Ecto neural progenitor cell (in vitro differentiated cells): Measurements from ENCODE around the gene GRID1.

Source experiments
- DNase-seq: peaks from one replicate; pipeline ENCODE4 v3.0.0-alpha.2; 2018; ENCODE audit warnings: low spot score

Gene GRID1

GRCh38 chr10:86212391-86212700 lies 154.2 kb downstream of the GRID1 start:
- DNase-seq: no peak

GRCh38 chr10:86211691-86212390 lies 154.8 kb downstream of the GRID1 start:
- DNase-seq: no peak

GRCh38 chr10:86210416-86210815 lies 156.2 kb downstream of the GRID1 start:
- DNase-seq: no peak

- DNase-seq: no peak
These were observed 156.9 kb downstream of the GRID1 start for GRCh38 chr10:86209726-86210125.

GRCh38 chr10:86207226-86207625 lies 159.4 kb downstream of the GRID1 start:
- no peak for DNase-seq

GRCh38 chr10:86206240-86206579 lies 160.4 kb downstream of the GRID1 start:
- DNase-seq: no peak

GRCh38 chr10:86205306-86206239 lies 161.0 kb downstream of the GRID1 start:
- no peak for DNase-seq

GRCh38 chr10:86204421-86205305 lies 161.9 kb downstream of the GRID1 start:
- no peak for DNase-seq

- peak; percentile 70 for DNase-seq
These were observed 163.3 kb downstream of the GRID1 start for GRCh38 chr10:86203162-86203905.

GRCh38 chr10:86202226-86202735 lies 164.3 kb downstream of the GRID1 start:
- no peak for DNase-seq

- DNase-seq: no peak
These were observed 165.7 kb downstream of the GRID1 start for GRCh38 chr10:86200867-86201266.

- DNase-seq: no peak
These were observed 166.3 kb downstream of the GRID1 start for GRCh38 chr10:86200269-86200668.

GRCh38 chr10:86199041-86199440 lies 167.6 kb downstream of the GRID1 start:
- DNase-seq: no peak

GRCh38 chr10:86198271-86198670 lies 168.3 kb downstream of the GRID1 start:
- no peak for DNase-seq

GRCh38 chr10:86197166-86197790 lies 169.3 kb downstream of the GRID1 start:
- DNase-seq: no peak

GRCh38 chr10:86195521-86196157 lies 171.0 kb downstream of the GRID1 start:
- DNase-seq: no peak

GRCh38 chr10:86194684-86195083 lies 171.9 kb downstream of the GRID1 start:
- no peak for DNase-seq

- DNase-seq: no peak
These were observed 172.8 kb downstream of the GRID1 start for GRCh38 chr10:86193841-86194240.

- DNase-seq: no peak
These were observed 173.9 kb downstream of the GRID1 start for GRCh38 chr10:86192691-86193090.

GRCh38 chr10:86192147-86192546 lies 174.4 kb downstream of the GRID1 start:
- DNase-seq: no peak

- DNase-seq: no peak
These were observed 174.9 kb downstream of the GRID1 start for GRCh38 chr10:86191686-86192085.
